ENCODE measurements around the gene SDC3. TPM values are rescaled to one million over a fixed set of nuclear protein-coding genes. Genes with fewer than 3 reads are reported as not detected.

SDC3 gene
- total RNA-seq, 1 experiment from 2014 or later = 33.7 TPM

DNA sequence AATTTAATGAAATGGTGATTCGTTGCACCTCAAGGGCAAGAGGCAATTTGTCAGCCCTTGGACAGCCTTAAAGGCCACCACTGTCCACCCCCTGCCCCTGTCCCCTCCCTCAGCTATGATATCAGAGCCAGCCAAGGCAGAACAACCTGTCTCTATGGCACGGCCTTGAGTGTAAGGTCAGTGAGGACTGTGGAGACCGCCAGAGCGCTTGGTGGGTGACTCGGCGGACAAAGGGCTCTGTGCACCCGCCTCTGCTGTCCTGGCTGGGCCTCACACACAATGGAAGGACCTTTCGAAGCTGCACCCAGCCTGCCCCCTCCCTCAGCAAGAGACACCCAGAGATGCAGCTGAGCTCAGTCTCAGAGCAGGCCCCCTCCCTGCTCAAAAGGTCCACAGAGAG lies 50.6 kb downstream of the SDC3 start:
- H3K4me1 ChIP-seq (replicated peaks; ENCODE audit: insufficient read depth) = no peaks in the 10 kb centered on the region
- H3F3A ChIP-seq (ENCODE audit: insufficient read depth, low read depth) = no peaks in the 10 kb centered on the region
- no peak overlapping the region for H3K4me3 ChIP-seq
- no peak overlapping the region for H2AFZ ChIP-seq
- H3K27ac ChIP-seq = no peak overlapping the region
- H3K27me3 ChIP-seq (ENCODE audit: insufficient read depth, low read depth) = no peaks in the 10 kb centered on the region
- ChIA-PET POLR2A (ENCODE audit: unreplicated experiment) (no interaction called here), CTCF (interaction anchor here (0.6 kb wide), 2 partner anchors 53 to 59 kb away, joined by 3 to 4 read pairs; no protein-coding TSS in a partner anchor)
- intact Hi-C loops (cut with micrococcal nuclease; ENCODE audit: unreplicated experiment) = no loop called here
- H3K4me2 ChIP-seq = no peak overlapping the region
- H3K79me2 ChIP-seq (ENCODE audit: low read depth) = no peaks in the 10 kb centered on the region
- H4K20me1 ChIP-seq (ENCODE audit: insufficient read depth) = no peaks in the 10 kb centered on the region
- H3K36me3 ChIP-seq (ENCODE audit: low read depth) = no peaks in the 10 kb centered on the region
- H3K9me2 ChIP-seq (ENCODE audit: insufficient read depth) = no peaks in the 10 kb centered on the region
- BruUV-seq (replicated peaks) = no TSS peak
- DNase-seq = no peak
- no peaks in the 10 kb centered on the region for H3K9me3 ChIP-seq (ENCODE audit: insufficient read depth, low read depth)
- no peak for TF ChIP-seq EZH2 (IDR thresholded peaks at IDR 0.05; ENCODE audit: low read depth)
- TF ChIP-seq, protein P1, sequence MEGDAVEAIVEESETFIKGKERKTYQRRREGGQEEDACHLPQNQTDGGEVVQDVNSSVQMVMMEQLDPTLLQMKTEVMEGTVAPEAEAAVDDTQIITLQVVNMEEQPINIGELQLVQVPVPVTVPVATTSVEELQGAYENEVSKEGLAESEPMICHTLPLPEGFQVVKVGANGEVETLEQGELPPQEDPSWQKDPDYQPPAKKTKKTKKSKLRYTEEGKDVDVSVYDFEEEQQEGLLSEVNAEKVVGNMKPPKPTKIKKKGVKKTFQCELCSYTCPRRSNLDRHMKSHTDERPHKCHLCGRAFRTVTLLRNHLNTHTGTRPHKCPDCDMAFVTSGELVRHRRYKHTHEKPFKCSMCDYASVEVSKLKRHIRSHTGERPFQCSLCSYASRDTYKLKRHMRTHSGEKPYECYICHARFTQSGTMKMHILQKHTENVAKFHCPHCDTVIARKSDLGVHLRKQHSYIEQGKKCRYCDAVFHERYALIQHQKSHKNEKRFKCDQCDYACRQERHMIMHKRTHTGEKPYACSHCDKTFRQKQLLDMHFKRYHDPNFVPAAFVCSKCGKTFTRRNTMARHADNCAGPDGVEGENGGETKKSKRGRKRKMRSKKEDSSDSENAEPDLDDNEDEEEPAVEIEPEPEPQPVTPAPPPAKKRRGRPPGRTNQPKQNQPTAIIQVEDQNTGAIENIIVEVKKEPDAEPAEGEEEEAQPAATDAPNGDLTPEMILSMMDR (conservative IDR thresholded peaks at IDR 0.05) = no peak

DNA sequence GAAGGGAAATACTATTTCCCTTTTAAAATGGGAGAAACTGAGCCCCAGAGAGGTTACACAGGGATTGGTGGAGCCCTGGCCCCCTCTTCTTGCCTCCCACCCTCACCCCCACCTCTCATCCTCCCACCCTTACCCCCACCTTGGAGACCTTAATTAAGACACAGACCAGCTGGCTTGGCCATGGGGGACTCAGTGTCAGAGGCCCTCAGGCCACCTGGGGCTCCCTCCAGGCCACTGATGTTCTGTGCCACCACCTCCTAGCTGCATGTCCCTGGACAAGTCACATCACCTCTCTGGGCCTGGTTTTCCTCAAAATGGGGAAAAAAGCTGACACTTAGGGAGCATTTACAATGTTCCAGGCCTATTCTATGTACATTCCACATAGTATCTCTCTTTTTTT lies 51.5 kb downstream of the SDC3 start:
- intact Hi-C loops (cut with micrococcal nuclease; ENCODE audit: unreplicated experiment) = no loop called here
- CTCF ChIA-PET = no interaction called here
- Histone ChIP-seq H3K9me2 (ENCODE audit: insufficient read depth) (no peaks in the 10 kb centered on the region), H3F3A (ENCODE audit: insufficient read depth, low read depth) (no peaks in the 10 kb centered on the region), H3K4me2 (no peak overlapping the region), H3K79me2 (ENCODE audit: low read depth) (no peaks in the 10 kb centered on the region), H3K9me3 (ENCODE audit: insufficient read depth, low read depth) (no peaks in the 10 kb centered on the region), H3K36me3 (ENCODE audit: low read depth) (no peaks in the 10 kb centered on the region), H3K4me3 (no peak overlapping the region), H4K20me1 (ENCODE audit: insufficient read depth) (no peaks in the 10 kb centered on the region), H3K27me3 (ENCODE audit: insufficient read depth, low read depth) (no peaks in the 10 kb centered on the region), H3K27ac (no peak overlapping the region), H3K4me1 (replicated peaks; ENCODE audit: insufficient read depth) (no peaks in the 10 kb centered on the region), H2AFZ (no peak overlapping the region)
- POLR2A ChIA-PET (ENCODE audit: unreplicated experiment) = no interaction called here
- no TSS peak for BruUV-seq (replicated peaks)
- TF ChIP-seq, protein P1 (conservative IDR thresholded peaks at IDR 0.05) = no peak
- TF ChIP-seq EZH2 (IDR thresholded peaks at IDR 0.05; ENCODE audit: low read depth) = no peak
- no peak for DNase-seq

DNA sequence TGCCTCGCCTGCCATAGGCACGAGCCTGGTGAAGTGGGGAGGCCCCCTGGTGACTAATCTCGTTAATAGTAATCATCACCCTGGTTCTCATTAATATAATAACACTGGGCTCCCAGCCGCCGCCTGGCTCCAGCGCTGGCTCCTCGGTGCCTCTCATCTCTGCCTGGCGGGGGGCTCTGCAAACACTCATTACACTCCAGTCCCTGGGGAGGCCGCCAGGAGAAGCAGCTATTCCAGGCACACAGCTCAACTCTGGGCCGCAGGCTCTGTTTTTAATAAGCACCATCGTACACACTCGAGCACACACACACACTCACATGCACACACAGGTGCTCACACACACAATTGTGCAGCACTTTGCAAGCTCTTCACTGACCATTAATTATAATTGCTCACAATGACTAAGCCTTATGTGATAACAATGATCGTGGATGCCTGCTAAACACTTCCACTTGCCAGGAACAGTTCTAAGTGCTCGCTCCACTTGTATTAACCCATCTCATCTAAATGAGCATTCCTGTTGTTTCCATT lies 52.2 kb downstream of the SDC3 start:
- ChIA-PET CTCF (no interaction called here), POLR2A (ENCODE audit: unreplicated experiment) (no interaction called here)
- DNase-seq = no peak

More for the DNA sequence above, 52.2 kb downstream of the SDC3 start:
- H4K20me1 ChIP-seq (ENCODE audit: insufficient read depth) = no peaks in the 10 kb centered on the region
- no peak overlapping the region for H2AFZ ChIP-seq
- H3F3A ChIP-seq (ENCODE audit: insufficient read depth, low read depth) = no peaks in the 10 kb centered on the region
- H3K9me2 ChIP-seq (ENCODE audit: insufficient read depth) = no peaks in the 10 kb centered on the region
- H3K4me3 ChIP-seq = no peak overlapping the region
- H3K27ac ChIP-seq = no peak overlapping the region
- H3K4me1 ChIP-seq (replicated peaks; ENCODE audit: insufficient read depth) = no peaks in the 10 kb centered on the region
- TF ChIP-seq, protein P1 (conservative IDR thresholded peaks at IDR 0.05) = no peak
- TF ChIP-seq EZH2 (IDR thresholded peaks at IDR 0.05; ENCODE audit: low read depth) = no peak
- no peaks in the 10 kb centered on the region for H3K27me3 ChIP-seq (ENCODE audit: insufficient read depth, low read depth)
- no peaks in the 10 kb centered on the region for H3K9me3 ChIP-seq (ENCODE audit: insufficient read depth, low read depth)
- no TSS peak for BruUV-seq (replicated peaks)
- H3K79me2 ChIP-seq (ENCODE audit: low read depth) = no peaks in the 10 kb centered on the region
- no peaks in the 10 kb centered on the region for H3K36me3 ChIP-seq (ENCODE audit: low read depth)
- intact Hi-C loops (cut with micrococcal nuclease; ENCODE audit: unreplicated experiment) = no loop called here
- no peak overlapping the region for H3K4me2 ChIP-seq

Data from PC-9 (cell line).